ENCODE results near the gene IKBKG. TPM values are rescaled to one million over a fixed set of nuclear protein-coding genes. Genes with fewer than 3 reads are reported as not detected.

Gene IKBKG
- total RNA-seq, 2 experiments from 2014 or later: 14.3 to 34.4 TPM

- no TSS peak for BruUV-seq (replicated peaks)
- Histone ChIP-seq H3K27ac (ENCODE audit: low read depth, low read length, poor library complexity, severe bottlenecking) (no peak overlapping the region), H3K4me3 (ENCODE audit: low read depth, low read length, poor library complexity, severe bottlenecking) (no peak overlapping the region), H3K4me2 (ENCODE audit: low read length) (no peak overlapping the region), H3K36me3 (ENCODE audit: insufficient read depth, low read length) (no peaks in the 10 kb centered on the region), H3K9me3 (ENCODE audit: low read length) (no peaks in the 10 kb centered on the region), H3K79me2 (ENCODE audit: insufficient read depth, low read depth, low read length) (no peaks in the 10 kb centered on the region), H3K4me1 (ENCODE audit: insufficient read depth, low read length, poor library complexity, severe bottlenecking) (no peaks in the 10 kb centered on the region), H3K9me2 (ENCODE audit: insufficient read depth, low read length) (no peaks in the 10 kb centered on the region), H2AFZ (ENCODE audit: low read length) (no peak overlapping the region), H4K20me1 (ENCODE audit: insufficient read depth, low read length) (no peaks in the 10 kb centered on the region)
- ChIA-PET CTCF (ENCODE audit: unreplicated experiment) (no interaction called here), POLR2A (no interaction called here)
- DNase-seq (ENCODE audit: low spot score): no peak
- intact Hi-C loops (cut with micrococcal nuclease; ENCODE audit: unreplicated experiment): no loop called here
- TF ChIP-seq EZH2phosphoT487 (IDR thresholded peaks at IDR 0.05; ENCODE audit: borderline replicate concordance, low read depth, low read length) (no peak), CTCF (conservative IDR thresholded peaks at IDR 0.05; ENCODE audit: low read length) (no peak)
Measured at GRCh38 chrX:154600759-154601374, 53.4 kb downstream of the IKBKG start.

- no peaks in the 10 kb centered on the region for H3K36me3 ChIP-seq (ENCODE audit: insufficient read depth, low read length)
- H3K4me2 ChIP-seq (ENCODE audit: low read length): no peak overlapping the region
- no peaks in the 10 kb centered on the region for H3K9me3 ChIP-seq (ENCODE audit: low read length)
- CTCF ChIA-PET (ENCODE audit: unreplicated experiment): no interaction called here
- no peak for TF ChIP-seq EZH2phosphoT487 (IDR thresholded peaks at IDR 0.05; ENCODE audit: borderline replicate concordance, low read depth, low read length)
- no peak for TF ChIP-seq CTCF (conservative IDR thresholded peaks at IDR 0.05; ENCODE audit: low read length)
- H3K9me2 ChIP-seq (ENCODE audit: insufficient read depth, low read length): no peaks in the 10 kb centered on the region
- no peaks in the 10 kb centered on the region for H3K4me1 ChIP-seq (ENCODE audit: insufficient read depth, low read length, poor library complexity, severe bottlenecking)
- no peak overlapping the region for H2AFZ ChIP-seq (ENCODE audit: low read length)
- H3K4me3 ChIP-seq (ENCODE audit: low read depth, low read length, poor library complexity, severe bottlenecking): no peak overlapping the region
- no TSS peak for BruUV-seq (replicated peaks)
- POLR2A ChIA-PET: no interaction called here
- H3K79me2 ChIP-seq (ENCODE audit: insufficient read depth, low read depth, low read length): no peaks in the 10 kb centered on the region
- H4K20me1 ChIP-seq (ENCODE audit: insufficient read depth, low read length): no peaks in the 10 kb centered on the region
- intact Hi-C loops (cut with micrococcal nuclease; ENCODE audit: unreplicated experiment): no loop called here
- H3K27ac ChIP-seq (ENCODE audit: low read depth, low read length, poor library complexity, severe bottlenecking): no peak overlapping the region
- DNase-seq (ENCODE audit: low spot score): no peak
Measured at GRCh38 chrX:154602226-154602625, 54.8 kb downstream of the IKBKG start.

- Histone ChIP-seq H3K9me3 (ENCODE audit: low read length) (no peaks in the 10 kb centered on the region), H3K36me3 (ENCODE audit: insufficient read depth, low read length) (no peaks in the 10 kb centered on the region), H4K20me1 (ENCODE audit: insufficient read depth, low read length) (no peaks in the 10 kb centered on the region), H2AFZ (ENCODE audit: low read length) (no peak overlapping the region), H3K4me1 (ENCODE audit: insufficient read depth, low read length, poor library complexity, severe bottlenecking) (no peaks in the 10 kb centered on the region), H3K79me2 (ENCODE audit: insufficient read depth, low read depth, low read length) (no peaks in the 10 kb centered on the region), H3K4me3 (ENCODE audit: low read depth, low read length, poor library complexity, severe bottlenecking) (no peak overlapping the region), H3K27ac (ENCODE audit: low read depth, low read length, poor library complexity, severe bottlenecking) (no peak overlapping the region), H3K4me2 (ENCODE audit: low read length) (no peak overlapping the region), H3K9me2 (ENCODE audit: insufficient read depth, low read length) (no peaks in the 10 kb centered on the region)
- no TSS peak for BruUV-seq (replicated peaks)
- CTCF ChIA-PET (ENCODE audit: unreplicated experiment): no interaction called here
- POLR2A ChIA-PET: no interaction called here
- TF ChIP-seq CTCF (conservative IDR thresholded peaks at IDR 0.05; ENCODE audit: low read length) (no peak), EZH2phosphoT487 (IDR thresholded peaks at IDR 0.05; ENCODE audit: borderline replicate concordance, low read depth, low read length) (no peak)
- DNase-seq (ENCODE audit: low spot score): no peak
- intact Hi-C loops (cut with micrococcal nuclease; ENCODE audit: unreplicated experiment): no loop called here
Measured at GRCh38 chrX:154602766-154603437, 55.5 kb downstream of the IKBKG start.

Measured in OCI-LY7 (cell line).